HUES64 (cell line): Measurements from ENCODE around the gene CHKB.
"Not testable (repeated sequence)": the region's sequence is repeated elsewhere in the genome, so short reads cannot be mapped to it uniquely, and the experiment has no call there.

ENCODE experiments used
- H3K27ac ChIP-seq: 2 replicates; pipeline ENCODE4 v1.7.0; 2013; ENCODE audit warnings: low read depth, low read length, inconsistent platforms
- H3K27me3 ChIP-seq: 2 replicates; pipeline ENCODE4 v1.6.1; 2013; ENCODE audit warnings: mild to moderate bottlenecking, low read length; ENCODE audit not compliant: insufficient read depth
- H3K36me3 ChIP-seq: 2 replicates; pipeline ENCODE4 v1.6.1; 2013; ENCODE audit warnings: mild to moderate bottlenecking, low read length; ENCODE audit not compliant: insufficient read depth
- H3K4me1 ChIP-seq: 2 replicates; pipeline ENCODE4 v1.6.1; 2013; ENCODE audit warnings: mild to moderate bottlenecking, low read length, moderate library complexity; ENCODE audit not compliant: insufficient read depth
- H3K4me3 ChIP-seq: 2 replicates; pipeline ENCODE4 v1.5.1; 2013; ENCODE audit warnings: mild to moderate bottlenecking, low read length, moderate library complexity
- H3K9ac ChIP-seq: 2 replicates; pipeline ENCODE4 v1.6.1; 2013; ENCODE audit warnings: mild to moderate bottlenecking, low read depth, low read length
- H3K9me3 ChIP-seq: 2 replicates; pipeline ENCODE4 v1.6.1; 2013; ENCODE audit warnings: low read depth, low read length; ENCODE audit not compliant: insufficient read depth
- WGBS: fragments of 150-250, 120-280 bp; methylation state at CpG from one replicate; pipeline ENCODE4 v1.1.7; 2013; ENCODE audit warnings: missing lambda C conversion rate; 5-methylcytosine and 5-hydroxymethylcytosine counted together

CHKB gene

GRCh38 chr22:50544078-50544745 lies 38.4 kb downstream of the CHKB start:
- WGBS, result 8% methylated on average over 52 of the region's 52 CpGs
- H3K4me1 ChIP-seq, result no peaks in the 10 kb centered on the region
- H3K9ac ChIP-seq, result no peak overlapping the region
- H3K36me3 ChIP-seq, result no peaks in the 10 kb centered on the region
- H3K27ac ChIP-seq, result no peak overlapping the region
- H3K27me3 ChIP-seq, result peaks cover 21% of the 10 kb centered on the region
- peak overlapping the region; percentile 35 for H3K4me3 ChIP-seq
- no peaks in the 10 kb centered on the region for H3K9me3 ChIP-seq

- no peaks in the 10 kb centered on the region for H3K36me3 ChIP-seq
- no peak overlapping the region for H3K27ac ChIP-seq
- peaks cover 21% of the 10 kb centered on the region for H3K27me3 ChIP-seq
- no peak overlapping the region for H3K4me3 ChIP-seq
- no peaks in the 10 kb centered on the region for H3K9me3 ChIP-seq
- no peaks in the 10 kb centered on the region for H3K4me1 ChIP-seq
- no peak overlapping the region for H3K9ac ChIP-seq
- 94% methylated on average over 17 of the region's 19 CpGs for WGBS
Measured at GRCh38 chr22:50542416-50542927, 40.2 kb downstream of the CHKB start.

- not testable (repeated sequence) for H3K36me3 ChIP-seq, H3K4me1 ChIP-seq, H3K9me3 ChIP-seq, H3K4me3 ChIP-seq, H3K9ac ChIP-seq, H3K27ac ChIP-seq
- H3K27me3 ChIP-seq, result peaks cover 21% of the 10 kb centered on the region
- WGBS, result 93% methylated on average over 5 of the region's 5 CpGs
Measured at GRCh38 chr22:50541667-50542026, 41.0 kb downstream of the CHKB start.

- H3K9ac ChIP-seq, result no peak overlapping the region
- WGBS, result 90% methylated on average over 10 of the region's 10 CpGs
- no peaks in the 10 kb centered on the region for H3K36me3 ChIP-seq
- H3K27me3 ChIP-seq, result peaks cover 23% of the 10 kb centered on the region
- no peak overlapping the region for H3K4me3 ChIP-seq
- no peaks in the 10 kb centered on the region for H3K9me3 ChIP-seq
- H3K27ac ChIP-seq, result no peak overlapping the region
- H3K4me1 ChIP-seq, result no peaks in the 10 kb centered on the region
Measured at GRCh38 chr22:50540381-50540780, 42.3 kb downstream of the CHKB start.

GRCh38 chr22:50537765-50538164 lies 44.9 kb downstream of the CHKB start:
- no peaks in the 10 kb centered on the region for H3K9me3 ChIP-seq
- no peaks in the 10 kb centered on the region for H3K36me3 ChIP-seq
- WGBS, result 90% methylated on average over 13 of the region's 13 CpGs
- no peaks in the 10 kb centered on the region for H3K4me1 ChIP-seq
- no peak overlapping the region for H3K9ac ChIP-seq
- H3K27ac ChIP-seq, result no peak overlapping the region
- H3K27me3 ChIP-seq, result peaks cover 13% of the 10 kb centered on the region
- no peak overlapping the region for H3K4me3 ChIP-seq

GRCh38 chr22:50536226-50536625 lies 46.4 kb downstream of the CHKB start:
- Histone ChIP-seq H3K27me3 (peaks cover 29% of the 10 kb centered on the region), H3K36me3 (no peaks in the 10 kb centered on the region), H3K4me1 (no peaks in the 10 kb centered on the region), H3K27ac (no peak overlapping the region), H3K4me3 (no peak overlapping the region), H3K9me3 (no peaks in the 10 kb centered on the region), H3K9ac (no peak overlapping the region)
- WGBS, result 95% methylated on average over 3 of the region's 3 CpGs

- no peaks in the 10 kb centered on the region for H3K4me1 ChIP-seq
- H3K4me3 ChIP-seq, result no peak overlapping the region
- H3K9me3 ChIP-seq, result no peaks in the 10 kb centered on the region
- H3K36me3 ChIP-seq, result no peaks in the 10 kb centered on the region
- WGBS, result 96% methylated on average over 5 of the region's 8 CpGs
- H3K27ac ChIP-seq, result no peak overlapping the region
- H3K27me3 ChIP-seq, result peaks cover 40% of the 10 kb centered on the region
- H3K9ac ChIP-seq, result no peak overlapping the region
Measured at GRCh38 chr22:50535113-50535512, 47.5 kb downstream of the CHKB start.

GRCh38 chr22:50533856-50534711 lies 48.6 kb downstream of the CHKB start:
- H3K9ac ChIP-seq, H3K4me3 ChIP-seq, H3K4me1 ChIP-seq, H3K36me3 ChIP-seq, H3K27ac ChIP-seq, H3K9me3 ChIP-seq: not testable (repeated sequence)
- H3K27me3 ChIP-seq, result peaks cover 50% of the 10 kb centered on the region
- WGBS, result 64% methylated on average over 19 of the region's 21 CpGs

- Histone ChIP-seq H3K9me3 (no peaks in the 10 kb centered on the region), H3K4me1 (no peaks in the 10 kb centered on the region), H3K9ac (no peak overlapping the region), H3K4me3 (no peak overlapping the region), H3K36me3 (no peaks in the 10 kb centered on the region), H3K27ac (no peak overlapping the region), H3K27me3 (peaks cover 60% of the 10 kb centered on the region)
- 95% methylated on average over 19 of the region's 19 CpGs for WGBS
Measured at GRCh38 chr22:50532824-50533796, 49.5 kb downstream of the CHKB start.

- Histone ChIP-seq H3K4me3 (peak overlapping the region; percentile 53), H3K9ac (peak overlapping the region; percentile 36; the same call in 1 of the 2 replicates), H3K4me1 (no peaks in the 10 kb centered on the region), H3K27ac (no peak overlapping the region), H3K9me3 (no peaks in the 10 kb centered on the region), H3K36me3 (no peaks in the 10 kb centered on the region), H3K27me3 (peaks cover 70% of the 10 kb centered on the region)
- 8% methylated on average over 54 of the region's 56 CpGs for WGBS
Measured at GRCh38 chr22:50531962-50532674, 50.5 kb downstream of the CHKB start.
